Limb (tissue), 2 donors: Measurements from ENCODE around the gene C5AR1.
"Not testable (repeated sequence)": the region's sequence is repeated elsewhere in the genome, so short reads cannot be mapped to it uniquely, and the experiment has no call there.

ENCODE experiments used
- DNase-seq, 2 donors: peaks; one replicate each; pipeline ENCODE4 v3.0.0-alpha.2; 2016; ENCODE audit errors: extremely low spot score in 2 of 2

C5AR1 gene

GRCh38 chr19:47365455-47365854 lies 55.8 kb downstream of the C5AR1 start:
- not testable (repeated sequence) for DNase-seq

GRCh38 chr19:47370045-47370611 lies 60.5 kb downstream of the C5AR1 start:
- DNase-seq, result no peak

GRCh38 chr19:47371261-47371660 lies 61.6 kb downstream of the C5AR1 start:
- no peak for DNase-seq
